Ovary (tissue), 3 donors: ENCODE data around the gene PCDHB3.

Experiments
- CTCF ChIP-seq, 3 donors: fragments of 450-650 bp in 2 of 3; fragments of 200-600 bp in 1 of 3; IDR thresholded peaks; one replicate each; pipeline versions ENCODE4 v1.5.1 to v1.8.0; 2016 to 2022; ENCODE audit warnings: antibody characterized with exemption in 3 of 3, mild to moderate bottlenecking in 1 of 3
- EP300 ChIP-seq: sonication (generic); formaldehyde crosslinking; IDR thresholded peaks from one replicate; pipeline ENCODE4 v1.6.1; 2017; ENCODE audit warnings: antibody characterized with exemption
- donor health status: DM: no; HTN: no; CAD: no.

- TF ChIP-seq CTCF (IDR thresholded peaks at IDR 0.05) (no peak), EP300 (no peak)
These were observed 49.4 kb upstream of the PCDHB3 start, which contains the start of gene PCDHB1 for GRCh38 chr5:141050622-141051520.
